ENCODE results near the gene HLA-DMB.

DNA sequence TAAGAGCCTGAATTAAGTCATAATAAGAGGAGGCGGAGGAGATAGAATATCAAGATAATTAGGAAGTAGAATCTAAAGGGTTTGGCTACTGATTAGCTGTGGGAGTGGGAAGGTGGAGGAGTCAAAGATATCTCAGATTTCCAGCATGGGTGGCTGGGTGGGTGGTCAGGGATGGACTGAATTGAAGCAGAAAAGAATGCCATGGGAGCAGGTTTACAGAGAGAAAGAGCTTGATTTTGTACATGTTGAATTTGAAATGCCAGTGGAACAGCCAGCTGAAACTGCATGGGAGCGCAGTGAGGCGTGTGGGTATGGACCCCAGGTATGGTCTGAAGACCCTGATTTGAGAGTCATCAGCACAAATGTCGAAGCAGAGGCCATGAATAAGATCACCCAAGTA is 13.4 kb upstream of the HLA-DMB start:
- no peak for TF ChIP-seq POLR2AphosphoS5 (IDR thresholded peaks at IDR 0.05; ENCODE audit: low read depth, low read length)
- TF ChIP-seq JUND (IDR thresholded peaks at IDR 0.05), result no peak
- TF ChIP-seq, protein P1, sequence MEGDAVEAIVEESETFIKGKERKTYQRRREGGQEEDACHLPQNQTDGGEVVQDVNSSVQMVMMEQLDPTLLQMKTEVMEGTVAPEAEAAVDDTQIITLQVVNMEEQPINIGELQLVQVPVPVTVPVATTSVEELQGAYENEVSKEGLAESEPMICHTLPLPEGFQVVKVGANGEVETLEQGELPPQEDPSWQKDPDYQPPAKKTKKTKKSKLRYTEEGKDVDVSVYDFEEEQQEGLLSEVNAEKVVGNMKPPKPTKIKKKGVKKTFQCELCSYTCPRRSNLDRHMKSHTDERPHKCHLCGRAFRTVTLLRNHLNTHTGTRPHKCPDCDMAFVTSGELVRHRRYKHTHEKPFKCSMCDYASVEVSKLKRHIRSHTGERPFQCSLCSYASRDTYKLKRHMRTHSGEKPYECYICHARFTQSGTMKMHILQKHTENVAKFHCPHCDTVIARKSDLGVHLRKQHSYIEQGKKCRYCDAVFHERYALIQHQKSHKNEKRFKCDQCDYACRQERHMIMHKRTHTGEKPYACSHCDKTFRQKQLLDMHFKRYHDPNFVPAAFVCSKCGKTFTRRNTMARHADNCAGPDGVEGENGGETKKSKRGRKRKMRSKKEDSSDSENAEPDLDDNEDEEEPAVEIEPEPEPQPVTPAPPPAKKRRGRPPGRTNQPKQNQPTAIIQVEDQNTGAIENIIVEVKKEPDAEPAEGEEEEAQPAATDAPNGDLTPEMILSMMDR (IDR thresholded peaks at IDR 0.05 in 2 of 3, conservative IDR thresholded peaks at IDR 0.05 in 1 of 3; ENCODE audit: borderline replicate concordance in 1 of 3, insufficient read depth in 1 of 3, low read depth in 2 of 3, low read length in 2 of 3), result no peak
- TF ChIP-seq RAD21 (IDR thresholded peaks at IDR 0.05; ENCODE audit: low read depth), result no peak
- TF ChIP-seq EZH2phosphoT487 (IDR thresholded peaks at IDR 0.05; ENCODE audit: borderline replicate concordance), result no peak
